ENCODE measurements around the gene ACTR8. TPM values are rescaled to one million over a fixed set of nuclear protein-coding genes. Genes with fewer than 3 reads are reported as not detected.

Gene ACTR8
- total RNA-seq, 2 experiments from 2014 or later, result 39.6 to 48.7 TPM

DNA sequence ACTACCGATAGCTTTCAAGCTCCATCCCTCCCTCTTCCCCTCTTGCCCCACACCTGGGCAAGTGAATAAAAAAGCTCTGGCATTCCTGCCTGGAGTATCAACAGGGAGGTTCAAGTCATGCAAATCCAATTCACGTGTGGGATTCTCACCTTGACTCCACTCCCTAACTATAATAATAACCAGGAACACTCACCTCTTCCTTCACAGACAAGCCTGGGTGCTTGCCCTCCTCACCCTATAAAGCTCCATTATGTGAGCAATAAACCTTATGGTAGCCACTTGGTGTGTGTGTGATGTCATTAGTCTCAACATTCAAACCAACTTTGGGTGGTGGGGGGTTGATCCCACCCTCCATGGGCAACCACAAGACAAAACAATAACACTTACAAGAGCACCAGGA lies 52.3 kb downstream of the ACTR8 start:
- H3K27ac ChIP-seq (ENCODE audit: low read depth, low read length, poor library complexity, severe bottlenecking), result no peak overlapping the region
- TF ChIP-seq EZH2phosphoT487 (IDR thresholded peaks at IDR 0.05; ENCODE audit: borderline replicate concordance, low read depth, low read length), result no peak
- TF ChIP-seq, protein P1, sequence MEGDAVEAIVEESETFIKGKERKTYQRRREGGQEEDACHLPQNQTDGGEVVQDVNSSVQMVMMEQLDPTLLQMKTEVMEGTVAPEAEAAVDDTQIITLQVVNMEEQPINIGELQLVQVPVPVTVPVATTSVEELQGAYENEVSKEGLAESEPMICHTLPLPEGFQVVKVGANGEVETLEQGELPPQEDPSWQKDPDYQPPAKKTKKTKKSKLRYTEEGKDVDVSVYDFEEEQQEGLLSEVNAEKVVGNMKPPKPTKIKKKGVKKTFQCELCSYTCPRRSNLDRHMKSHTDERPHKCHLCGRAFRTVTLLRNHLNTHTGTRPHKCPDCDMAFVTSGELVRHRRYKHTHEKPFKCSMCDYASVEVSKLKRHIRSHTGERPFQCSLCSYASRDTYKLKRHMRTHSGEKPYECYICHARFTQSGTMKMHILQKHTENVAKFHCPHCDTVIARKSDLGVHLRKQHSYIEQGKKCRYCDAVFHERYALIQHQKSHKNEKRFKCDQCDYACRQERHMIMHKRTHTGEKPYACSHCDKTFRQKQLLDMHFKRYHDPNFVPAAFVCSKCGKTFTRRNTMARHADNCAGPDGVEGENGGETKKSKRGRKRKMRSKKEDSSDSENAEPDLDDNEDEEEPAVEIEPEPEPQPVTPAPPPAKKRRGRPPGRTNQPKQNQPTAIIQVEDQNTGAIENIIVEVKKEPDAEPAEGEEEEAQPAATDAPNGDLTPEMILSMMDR (conservative IDR thresholded peaks at IDR 0.05; ENCODE audit: low read length), result no peak
- ChIA-PET CTCF (ENCODE audit: unreplicated experiment) (no interaction called here), POLR2A (no interaction called here)
- no peak overlapping the region for H3K4me2 ChIP-seq (ENCODE audit: low read length)
- no peaks in the 10 kb centered on the region for H3K4me1 ChIP-seq (ENCODE audit: insufficient read depth, low read length, poor library complexity, severe bottlenecking)
- intact Hi-C loops (cut with micrococcal nuclease; ENCODE audit: unreplicated experiment), result no loop called here
- H3K36me3 ChIP-seq (ENCODE audit: insufficient read depth, low read length), result no peaks in the 10 kb centered on the region
- no TSS peak for BruUV-seq (replicated peaks)
- no peak overlapping the region for H3K4me3 ChIP-seq (ENCODE audit: low read depth, low read length, poor library complexity, severe bottlenecking)
- DNase-seq (ENCODE audit: low spot score), result no peak
- H4K20me1 ChIP-seq (ENCODE audit: insufficient read depth, low read length), result no peaks in the 10 kb centered on the region
- H2AFZ ChIP-seq (ENCODE audit: low read length), result no peak overlapping the region
- no peaks in the 10 kb centered on the region for H3K9me2 ChIP-seq (ENCODE audit: insufficient read depth, low read length)
- no peaks in the 10 kb centered on the region for H3K79me2 ChIP-seq (ENCODE audit: insufficient read depth, low read depth, low read length)
- H3K9me3 ChIP-seq (ENCODE audit: low read length), result no peaks in the 10 kb centered on the region

DNA sequence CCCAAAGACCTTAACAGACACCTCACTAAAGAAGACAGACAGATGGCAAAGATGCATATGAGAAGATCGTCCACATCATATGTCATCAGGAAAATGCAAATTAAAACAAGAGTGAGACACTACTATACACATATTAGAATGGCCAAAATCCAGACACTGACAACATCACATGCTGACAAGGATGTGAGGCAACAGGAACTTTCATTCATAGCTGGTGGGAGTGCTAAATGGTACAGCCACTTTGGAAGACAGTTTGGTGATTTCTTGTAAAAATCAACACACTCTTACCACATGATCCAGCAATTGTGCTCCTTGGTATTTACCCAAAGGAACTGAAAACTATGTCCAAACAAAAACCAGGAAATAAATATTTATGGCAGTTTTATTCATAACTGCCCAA lies 53.4 kb downstream of the ACTR8 start:
- no peak overlapping the region for H3K27ac ChIP-seq (ENCODE audit: low read depth, low read length, poor library complexity, severe bottlenecking)
- H3K4me1 ChIP-seq (ENCODE audit: insufficient read depth, low read length, poor library complexity, severe bottlenecking), result no peaks in the 10 kb centered on the region
- no peak for TF ChIP-seq EZH2phosphoT487 (IDR thresholded peaks at IDR 0.05; ENCODE audit: borderline replicate concordance, low read depth, low read length)
- TF ChIP-seq, protein P1 (conservative IDR thresholded peaks at IDR 0.05; ENCODE audit: low read length), result no peak
- CTCF ChIA-PET (ENCODE audit: unreplicated experiment), result no interaction called here
- no peaks in the 10 kb centered on the region for H3K79me2 ChIP-seq (ENCODE audit: insufficient read depth, low read depth, low read length)
- intact Hi-C loops (cut with micrococcal nuclease; ENCODE audit: unreplicated experiment), result no loop called here
- DNase-seq (ENCODE audit: low spot score), result no peak
- no peak overlapping the region for H3K4me3 ChIP-seq (ENCODE audit: low read depth, low read length, poor library complexity, severe bottlenecking)
- H3K36me3 ChIP-seq (ENCODE audit: insufficient read depth, low read length), result no peaks in the 10 kb centered on the region
- BruUV-seq (replicated peaks), result no TSS peak
- H2AFZ ChIP-seq (ENCODE audit: low read length), result no peak overlapping the region
- no peaks in the 10 kb centered on the region for H3K9me3 ChIP-seq (ENCODE audit: low read length)
- POLR2A ChIA-PET, result no interaction called here
- no peaks in the 10 kb centered on the region for H4K20me1 ChIP-seq (ENCODE audit: insufficient read depth, low read length)
- no peak overlapping the region for H3K4me2 ChIP-seq (ENCODE audit: low read length)
- H3K9me2 ChIP-seq (ENCODE audit: insufficient read depth, low read length), result no peaks in the 10 kb centered on the region

DNA sequence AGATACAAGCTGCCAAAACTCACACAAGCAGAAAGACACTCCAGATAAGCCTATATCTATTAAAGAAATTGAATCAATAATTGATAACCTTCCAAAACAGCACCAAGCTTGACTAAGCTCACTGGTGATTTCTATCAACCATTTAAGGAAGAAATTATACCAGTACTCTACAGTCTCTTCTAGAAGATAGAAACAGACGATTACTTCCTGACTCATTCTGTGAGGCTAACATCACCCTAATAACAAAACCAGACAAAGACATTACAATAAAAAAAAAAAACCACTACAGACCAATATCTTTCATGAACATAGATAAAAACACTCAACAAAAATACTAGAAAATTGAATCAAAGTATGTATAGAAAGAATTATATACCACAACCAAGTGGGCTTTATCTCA lies 55.9 kb downstream of the ACTR8 start:
- POLR2A ChIA-PET, result no interaction called here
- intact Hi-C loops (cut with micrococcal nuclease; ENCODE audit: unreplicated experiment), result no loop called here

More for the DNA sequence above, 55.9 kb downstream of the ACTR8 start:
- Histone ChIP-seq H3K36me3 (ENCODE audit: insufficient read depth, low read length) (no peaks in the 10 kb centered on the region), H2AFZ (ENCODE audit: low read length) (no peak overlapping the region), H3K27ac (ENCODE audit: low read depth, low read length, poor library complexity, severe bottlenecking) (no peak overlapping the region), H3K79me2 (ENCODE audit: insufficient read depth, low read depth, low read length) (no peaks in the 10 kb centered on the region), H3K4me2 (ENCODE audit: low read length) (no peak overlapping the region), H3K4me3 (ENCODE audit: low read depth, low read length, poor library complexity, severe bottlenecking) (no peak overlapping the region), H4K20me1 (ENCODE audit: insufficient read depth, low read length) (no peaks in the 10 kb centered on the region), H3K9me2 (ENCODE audit: insufficient read depth, low read length) (no peaks in the 10 kb centered on the region), H3K9me3 (ENCODE audit: low read length) (no peaks in the 10 kb centered on the region), H3K4me1 (ENCODE audit: insufficient read depth, low read length, poor library complexity, severe bottlenecking) (no peaks in the 10 kb centered on the region)
- BruUV-seq (replicated peaks), result no TSS peak
- no peak for TF ChIP-seq EZH2phosphoT487 (IDR thresholded peaks at IDR 0.05; ENCODE audit: borderline replicate concordance, low read depth, low read length)
- TF ChIP-seq, protein P1 (conservative IDR thresholded peaks at IDR 0.05; ENCODE audit: low read length), result no peak
- DNase-seq (ENCODE audit: low spot score), result no peak
- CTCF ChIA-PET (ENCODE audit: unreplicated experiment), result no interaction called here
